CD4-positive, alpha-beta T cell treated with Interleukin-15 for 1 hour (primary cell): ENCODE measurements around the gene PLCD3.

ENCODE experiments used
- DNase-seq: peaks from one replicate; pipeline ENCODE4 v3.0.0-alpha.2; 2020

PLCD3 gene

DNA sequence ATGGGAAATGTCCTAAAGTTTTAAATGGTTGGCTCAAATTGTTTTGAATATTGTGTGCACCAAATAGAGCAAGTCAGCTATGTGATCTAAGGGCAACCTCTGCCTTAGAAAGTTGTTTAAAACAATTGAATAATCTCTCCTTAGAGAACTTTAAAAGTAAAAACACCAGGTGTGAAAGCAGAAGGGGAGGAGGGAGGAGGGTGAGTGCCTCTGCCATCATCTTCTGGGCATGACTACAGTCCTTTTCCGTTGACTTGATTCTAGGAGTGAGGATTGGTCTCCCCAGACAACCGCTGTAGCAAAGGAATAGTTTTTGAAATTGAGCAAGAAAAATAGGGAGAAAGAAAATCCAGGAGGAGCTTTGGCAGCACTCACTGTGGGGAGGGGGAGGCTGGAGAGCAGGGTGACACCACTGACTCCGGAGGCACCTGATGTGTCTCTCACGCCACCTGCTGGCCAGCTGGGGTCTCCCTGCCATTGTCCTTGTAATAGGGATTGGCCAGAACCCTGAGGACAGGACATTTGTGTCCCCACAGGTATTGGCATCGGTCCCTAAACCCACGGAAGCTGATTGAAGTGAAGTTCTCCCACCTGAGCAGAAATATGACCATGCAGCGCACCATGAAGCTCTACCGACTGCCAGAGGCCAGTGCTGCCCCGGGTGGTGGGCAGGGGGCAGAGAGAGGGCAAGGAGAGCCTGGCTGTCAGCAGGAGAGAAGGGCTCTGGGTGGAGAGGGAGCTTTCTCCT is 33.3 kb downstream of the PLCD3 start:
- peak; percentile 71 for DNase-seq

DNA sequence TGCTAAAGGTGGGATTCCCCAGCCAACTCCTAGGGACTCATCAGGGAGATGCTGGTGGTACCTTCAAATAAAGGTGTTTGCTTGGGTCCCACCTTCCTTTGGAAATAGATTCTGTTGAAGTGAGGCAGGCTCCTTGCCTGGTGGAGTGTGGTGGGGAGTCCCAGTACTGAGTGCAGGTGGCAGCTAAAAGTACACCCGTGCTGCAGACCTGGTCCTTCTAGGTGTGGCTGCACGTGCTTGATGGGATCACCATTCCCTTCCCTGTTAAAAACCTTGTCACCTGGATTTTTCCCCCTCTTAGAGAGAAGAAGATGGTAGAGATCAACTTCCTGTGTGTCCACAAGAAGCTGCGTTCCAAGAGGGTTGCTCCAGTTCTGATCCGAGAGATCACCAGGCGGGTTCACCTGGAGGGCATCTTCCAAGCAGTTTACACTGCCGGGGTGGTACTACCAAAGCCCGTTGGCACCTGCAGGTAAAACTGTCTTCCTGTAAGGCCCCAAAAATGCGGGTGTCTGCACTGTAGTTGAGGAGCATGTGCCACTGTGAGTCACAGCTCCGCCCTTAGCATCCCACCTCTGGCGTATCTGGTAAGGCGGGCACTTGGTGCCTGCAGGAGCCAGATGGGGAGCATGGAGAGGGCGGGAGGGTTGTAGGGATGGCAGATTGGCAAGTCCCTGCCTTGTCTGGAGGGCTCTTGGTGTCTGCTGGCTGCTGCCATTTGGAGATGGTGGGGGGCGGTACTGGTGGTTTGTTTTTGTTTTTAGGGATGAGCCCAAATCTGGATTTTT is 34.0 kb downstream of the PLCD3 start:
- no peak for DNase-seq

GRCh38 chr17:45096926-45097325 is 35.4 kb downstream of the PLCD3 start:
- no peak for DNase-seq

DNA sequence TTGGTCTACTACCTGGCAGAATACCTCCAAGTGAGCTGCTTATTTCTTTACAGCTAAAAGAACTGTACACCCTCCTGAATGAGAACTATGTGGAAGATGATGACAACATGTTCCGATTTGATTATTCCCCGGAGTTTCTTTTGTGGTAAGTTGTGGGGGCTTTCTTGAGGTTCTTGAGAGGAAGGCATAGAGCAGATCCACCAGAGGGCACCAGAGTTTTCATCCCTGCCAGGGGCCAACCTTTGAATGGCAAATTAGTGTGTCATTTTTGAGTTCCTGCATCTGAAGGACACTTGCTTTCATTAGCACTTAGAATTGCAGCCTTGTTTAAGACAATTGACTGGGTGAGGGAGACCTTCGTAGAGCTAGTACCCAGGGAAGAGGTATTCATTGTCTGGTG is 36.2 kb downstream of the PLCD3 start:
- DNase-seq: no peak

GRCh38 chr17:45093444-45094110 is 38.7 kb downstream of the PLCD3 start:
- no peak for DNase-seq

- no peak for DNase-seq
Observed at GRCh38 chr17:45092911-45093430, 39.3 kb downstream of the PLCD3 start.

DNA sequence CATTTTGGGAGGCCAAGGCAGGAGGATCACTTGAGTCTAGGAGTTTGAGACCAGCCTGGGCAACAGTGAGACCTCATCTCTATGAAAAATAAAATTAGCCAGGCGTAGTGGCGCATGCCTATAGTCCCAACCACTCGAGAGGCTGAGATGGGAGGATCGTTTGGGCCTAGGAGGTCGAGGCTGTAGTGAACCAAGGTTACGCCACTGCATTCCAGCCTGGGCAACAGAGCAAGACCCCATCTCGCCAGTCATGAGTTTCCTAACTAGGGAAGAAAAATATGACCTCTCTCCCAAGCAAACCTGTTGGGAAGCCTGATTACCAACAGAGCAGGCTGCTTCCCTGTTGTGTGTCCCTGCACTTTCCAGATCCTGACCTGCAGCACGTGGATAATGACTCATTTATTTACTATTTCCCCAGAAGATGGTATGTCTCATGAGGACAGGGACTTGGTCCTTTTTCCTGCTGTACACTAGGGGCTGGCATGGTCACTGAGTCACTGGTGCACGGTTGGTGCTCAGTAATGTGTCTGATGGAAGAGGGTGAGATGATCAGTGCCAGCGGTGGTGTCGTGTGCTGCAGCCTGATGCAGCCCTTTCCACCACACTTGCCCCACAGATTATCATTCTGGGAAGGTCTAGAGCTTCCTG is 40.4 kb downstream of the PLCD3 start:
- DNase-seq: no peak

DNA sequence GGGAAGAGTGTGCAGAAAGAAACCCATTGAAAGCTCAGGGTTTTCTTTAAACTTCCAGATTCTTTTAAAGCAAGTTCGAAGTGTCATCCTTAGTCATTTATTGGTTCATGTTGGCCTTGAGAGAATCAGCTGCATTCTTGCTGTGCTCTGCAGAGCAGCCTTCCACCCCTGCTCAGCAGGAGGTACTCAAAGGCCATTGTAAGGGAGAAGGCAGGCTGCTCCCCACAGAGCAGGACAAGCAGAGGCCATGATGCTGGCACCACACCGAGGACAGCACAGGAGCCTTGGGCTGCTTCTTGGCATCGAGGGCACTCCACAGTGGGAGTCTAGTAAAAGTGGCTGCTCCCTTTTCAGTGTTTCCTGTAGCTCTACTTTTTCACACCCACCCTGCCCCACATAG is 41.6 kb downstream of the PLCD3 start:
- DNase-seq: no peak

DNA sequence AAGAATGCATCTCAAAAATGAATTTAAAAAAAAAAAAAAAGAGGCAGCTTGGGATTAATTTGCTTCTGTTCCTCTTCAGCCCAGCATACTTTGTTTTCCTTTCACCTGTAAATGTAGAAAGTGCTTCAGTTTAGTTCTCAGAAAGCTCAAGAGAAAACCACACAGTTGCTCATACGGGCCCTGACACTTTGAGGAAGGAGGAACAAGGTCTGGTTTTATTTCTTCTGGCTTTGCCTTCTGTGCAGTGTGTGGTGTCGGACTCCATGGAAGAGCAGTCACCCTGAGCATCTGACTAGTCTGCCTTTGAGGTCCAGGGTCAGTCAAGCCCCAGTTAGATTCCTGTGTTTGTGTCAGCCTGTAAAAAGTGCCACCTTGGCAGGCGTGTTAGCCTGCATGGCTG is 43.6 kb downstream of the PLCD3 start:
- DNase-seq: no peak

- no peak for DNase-seq
Observed at GRCh38 chr17:45087978-45088377, 44.3 kb downstream of the PLCD3 start.

DNA sequence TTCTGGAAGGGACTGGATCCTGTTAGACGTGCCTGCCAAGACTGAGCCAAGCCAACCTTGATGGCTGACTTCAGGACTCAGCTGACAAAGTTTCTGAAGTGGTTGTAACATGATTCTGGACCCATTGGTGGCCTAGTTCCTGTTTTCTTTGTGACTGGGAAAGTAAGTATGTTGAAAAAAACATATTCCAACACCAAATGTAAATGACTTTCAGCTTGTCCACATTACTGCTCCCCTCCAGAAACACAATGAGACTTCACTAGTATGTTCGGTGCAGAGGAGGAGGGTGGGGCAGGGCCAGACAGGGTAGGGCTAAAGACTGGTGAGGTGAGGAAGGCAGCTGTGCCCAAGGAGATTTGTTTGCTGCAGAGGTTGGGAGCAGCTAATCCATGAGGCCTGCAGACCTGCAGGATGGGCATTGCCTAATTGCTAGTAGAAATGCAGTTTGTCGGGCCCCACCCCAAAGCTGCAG is 44.8 kb downstream of the PLCD3 start:
- DNase-seq: no peak

GRCh38 chr17:45086865-45087503 is 45.3 kb downstream of the PLCD3 start:
- no peak for DNase-seq

DNA sequence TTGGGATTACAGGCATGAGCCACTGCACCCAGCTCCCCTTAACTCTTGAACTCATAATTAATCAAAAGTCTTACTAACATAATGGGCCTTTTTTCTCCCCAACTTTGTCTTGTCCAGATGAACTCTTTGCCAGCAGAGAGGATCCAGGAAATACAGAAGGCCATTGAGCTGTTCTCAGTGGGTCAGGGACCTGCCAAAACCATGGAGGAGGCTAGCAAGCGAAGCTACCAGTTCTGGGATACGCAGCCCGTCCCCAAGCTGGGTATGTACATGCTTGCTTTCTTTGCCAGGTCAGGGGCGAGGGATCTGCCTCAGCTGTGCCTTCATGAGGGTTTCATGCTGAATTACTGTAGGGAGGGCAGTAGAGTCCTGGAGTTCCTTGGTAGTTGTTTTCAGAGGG is 45.9 kb downstream of the PLCD3 start:
- DNase-seq: no peak

DNA sequence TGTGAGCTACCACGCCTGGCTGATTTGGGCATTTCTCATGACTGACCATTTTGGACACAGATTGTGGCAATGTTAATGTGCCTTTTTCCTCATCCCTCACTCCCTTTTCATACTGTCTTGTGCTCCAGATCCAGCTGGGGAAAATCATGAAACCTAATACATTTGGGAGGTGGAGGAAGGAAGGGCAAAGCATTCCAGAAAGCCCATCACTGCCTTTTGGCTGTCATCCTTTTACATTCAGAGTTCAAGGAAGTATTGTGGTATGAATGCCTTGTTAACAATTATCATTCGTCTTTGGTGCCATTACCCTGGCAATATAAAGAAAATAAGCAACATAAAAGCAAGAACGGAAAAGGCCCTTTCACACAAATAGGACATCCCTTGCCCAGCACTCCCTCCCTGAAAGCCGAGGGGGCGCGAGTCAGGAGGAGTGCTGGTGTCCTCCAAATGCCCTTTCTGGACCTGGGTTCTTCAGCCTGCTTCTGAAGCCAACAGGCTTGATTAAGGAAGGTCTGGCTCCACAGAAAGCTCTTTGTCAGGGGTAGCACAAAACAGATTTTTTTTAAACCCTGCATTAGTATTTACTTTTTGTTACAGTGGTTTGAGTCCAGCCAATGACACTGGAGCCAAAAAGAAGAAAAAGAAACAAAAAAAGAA is 51.1 kb downstream of the PLCD3 start:
- DNase-seq: no peak

GRCh38 chr17:45077643-45078042 is 54.7 kb downstream of the PLCD3 start:
- DNase-seq: no peak

GRCh38 chr17:45073414-45074070 is 58.8 kb downstream of the PLCD3 start:
- DNase-seq: no peak

GRCh38 chr17:45070809-45071208 is 61.5 kb downstream of the PLCD3 start:
- no peak for DNase-seq

DNA sequence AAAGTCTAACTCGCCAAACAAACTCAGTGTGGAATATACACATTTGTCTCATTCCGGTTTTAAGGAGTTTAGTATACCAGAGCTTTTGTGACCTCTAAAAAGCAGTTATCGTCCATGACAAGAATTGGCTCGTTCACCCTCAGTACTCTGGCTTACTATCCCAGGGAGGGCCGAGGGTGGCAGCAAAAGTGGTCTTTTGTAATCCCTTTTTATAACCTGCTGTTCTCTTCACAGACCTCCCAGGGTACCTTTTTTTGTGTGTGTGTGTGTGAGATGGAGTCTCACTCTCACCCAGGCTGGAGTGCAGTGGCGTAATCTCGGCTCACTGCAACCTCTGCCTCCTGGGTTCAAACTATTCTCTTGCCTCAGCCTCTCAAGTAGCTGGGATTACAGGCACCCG is 62.3 kb downstream of the PLCD3 start:
- no peak for DNase-seq

- no peak for DNase-seq
Observed at GRCh38 chr17:45067637-45068036, 64.7 kb downstream of the PLCD3 start.

GRCh38 chr17:45063198-45063597 is 69.1 kb downstream of the PLCD3 start:
- no peak for DNase-seq

- DNase-seq: no peak
Observed at GRCh38 chr17:45061606-45062205, 70.6 kb downstream of the PLCD3 start.
